GM12874 (cell line): ENCODE measurements around the gene MAP4K4.

Source experiments
- TF ChIP-seq, protein P1 (sequence below): IDR thresholded peaks from 2 replicates; pipeline ENCODE4 v1.5.1; 2011; ENCODE audit warnings: low read depth, mild to moderate bottlenecking, control low read depth, low read length, moderate library complexity; ENCODE audit not compliant: insufficient read depth

Gene MAP4K4

GRCh38 chr2:101750688-101751087 is 53.2 kb downstream of the MAP4K4 start:
- TF ChIP-seq, protein P1, sequence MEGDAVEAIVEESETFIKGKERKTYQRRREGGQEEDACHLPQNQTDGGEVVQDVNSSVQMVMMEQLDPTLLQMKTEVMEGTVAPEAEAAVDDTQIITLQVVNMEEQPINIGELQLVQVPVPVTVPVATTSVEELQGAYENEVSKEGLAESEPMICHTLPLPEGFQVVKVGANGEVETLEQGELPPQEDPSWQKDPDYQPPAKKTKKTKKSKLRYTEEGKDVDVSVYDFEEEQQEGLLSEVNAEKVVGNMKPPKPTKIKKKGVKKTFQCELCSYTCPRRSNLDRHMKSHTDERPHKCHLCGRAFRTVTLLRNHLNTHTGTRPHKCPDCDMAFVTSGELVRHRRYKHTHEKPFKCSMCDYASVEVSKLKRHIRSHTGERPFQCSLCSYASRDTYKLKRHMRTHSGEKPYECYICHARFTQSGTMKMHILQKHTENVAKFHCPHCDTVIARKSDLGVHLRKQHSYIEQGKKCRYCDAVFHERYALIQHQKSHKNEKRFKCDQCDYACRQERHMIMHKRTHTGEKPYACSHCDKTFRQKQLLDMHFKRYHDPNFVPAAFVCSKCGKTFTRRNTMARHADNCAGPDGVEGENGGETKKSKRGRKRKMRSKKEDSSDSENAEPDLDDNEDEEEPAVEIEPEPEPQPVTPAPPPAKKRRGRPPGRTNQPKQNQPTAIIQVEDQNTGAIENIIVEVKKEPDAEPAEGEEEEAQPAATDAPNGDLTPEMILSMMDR: no peak

- TF ChIP-seq, protein P1: no peak
Measured at GRCh38 chr2:101751276-101751815, 53.8 kb downstream of the MAP4K4 start.

- TF ChIP-seq, protein P1: no peak
Measured at GRCh38 chr2:101751875-101752619, 54.5 kb downstream of the MAP4K4 start.

DNA sequence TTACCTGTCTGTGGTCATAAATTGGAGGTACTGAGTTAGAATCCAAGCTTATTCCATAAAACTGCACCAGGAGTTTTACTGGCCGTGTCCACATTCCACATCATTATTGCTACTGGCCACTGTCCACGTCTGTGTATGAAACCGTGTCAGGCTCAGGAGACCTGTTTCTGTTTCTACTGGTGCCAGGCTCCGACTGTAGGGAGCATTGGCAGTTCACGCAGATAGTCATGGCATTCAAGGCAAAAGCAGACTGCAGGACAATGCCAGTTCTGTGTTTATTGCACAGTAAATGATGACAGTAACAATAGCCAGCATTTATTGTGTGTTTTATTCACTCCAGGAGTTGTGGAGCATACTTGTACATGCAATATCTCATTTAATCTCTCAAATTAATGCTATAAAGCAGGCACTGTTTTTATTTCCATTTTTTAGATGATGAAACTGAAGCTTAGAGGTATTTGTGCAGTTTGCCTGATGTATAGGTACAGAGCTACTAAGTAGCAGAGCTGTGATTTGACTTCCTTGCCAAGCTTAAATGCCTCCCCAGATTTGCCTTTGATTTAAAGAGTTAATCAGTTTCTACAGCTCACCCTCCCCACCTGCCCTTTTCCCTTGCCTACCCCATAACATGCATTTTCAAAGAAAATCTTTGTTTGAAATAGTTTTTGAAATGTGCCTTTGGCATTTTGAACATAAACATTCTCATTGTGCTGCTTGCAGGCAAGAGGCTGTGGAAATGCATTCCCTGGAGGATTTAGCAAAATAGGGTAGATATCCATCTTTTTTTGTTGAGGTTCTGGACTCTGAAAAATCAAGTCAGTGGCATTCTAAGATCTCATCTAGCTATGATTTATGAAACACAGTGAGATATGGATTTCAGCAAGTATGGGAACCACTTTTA is 55.5 kb downstream of the MAP4K4 start:
- TF ChIP-seq, protein P1: no peak

GRCh38 chr2:101753720-101754490 is 56.4 kb downstream of the MAP4K4 start:
- TF ChIP-seq, protein P1: no peak

DNA sequence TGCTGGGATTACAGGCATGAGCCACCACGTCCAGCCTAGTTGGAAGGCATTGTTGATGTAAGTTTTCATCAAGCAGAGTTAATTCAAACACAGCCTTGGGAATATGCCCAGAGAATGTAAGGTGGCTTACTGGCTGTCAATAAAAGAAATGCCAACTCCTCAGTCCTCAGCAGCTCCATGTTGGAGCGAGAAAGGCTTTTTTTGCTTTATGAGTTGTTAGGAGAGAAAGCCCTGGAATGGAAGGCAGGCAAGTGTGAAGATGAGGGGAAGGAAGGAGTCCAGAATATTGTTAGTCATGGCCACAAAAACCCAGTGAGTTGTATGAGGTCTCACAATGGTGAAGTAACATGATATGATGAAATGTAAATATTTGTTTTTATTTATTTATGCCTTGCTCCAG is 57.1 kb downstream of the MAP4K4 start:
- TF ChIP-seq, protein P1: no peak
